K562 (cell line): Measurements from ENCODE around the gene LIX1L. TPM values are rescaled to one million over a fixed set of nuclear protein-coding genes. Genes with fewer than 3 reads are reported as not detected.

Experiments
- CREM ChIP-seq: IDR thresholded peaks from 2 replicates; pipeline ENCODE4 v1.6.1; 2014; ENCODE audit warnings: antibody characterized with exemption, low read depth
- DEAF1 ChIP-seq: fragments of 450-650 bp; formaldehyde crosslinking; IDR thresholded peaks from 2 replicates; pipeline ENCODE4 v1.4.0; 2020; ENCODE audit warnings: mild to moderate bottlenecking, moderate library complexity
- E2F6 ChIP-seq, 2 experiments: IDR thresholded peaks; 2 replicates each; pipeline ENCODE4 v1.6.1; 2011; ENCODE audit warnings: borderline replicate concordance in 1 of 2, control low read depth in 1 of 2, low read depth in 1 of 2, low read length in 1 of 2, mild to moderate bottlenecking in 1 of 2, mixed read lengths in 1 of 2, moderate library complexity in 1 of 2; ENCODE audit not compliant: insufficient read depth in 1 of 2, insufficient read length in 1 of 2, poor library complexity in 1 of 2, severe bottlenecking in 1 of 2; ENCODE audit errors: extremely low read depth in 1 of 2
- ELF1 ChIP-seq: fragments of 200-800 bp; sonication (Bioruptor generic); IDR thresholded peaks from 2 replicates; pipeline ENCODE4 v1.6.1; 2016; ENCODE audit warnings: missing genetic modification characterization, missing compliant biosample characterization
- FOS ChIP-seq: IDR thresholded peaks from 3 replicates; pipeline ENCODE4 v1.6.1; 2011; ENCODE audit not compliant: insufficient read length; ENCODE audit errors: extremely low read depth
- FOSL1 ChIP-seq: fragments of 200-800 bp; sonication (Bioruptor generic); conservative IDR thresholded peaks from 2 replicates; pipeline ENCODE4 v1.6.1; 2016; ENCODE audit warnings: missing genetic modification characterization, missing compliant biosample characterization
- GTF2B ChIP-seq: IDR thresholded peaks from 2 replicates; pipeline ENCODE4 v1.6.1; 2011; ENCODE audit not compliant: insufficient read length; ENCODE audit errors: extremely low read depth
- KLF1 ChIP-seq: fragments of 450-650 bp; IDR thresholded peaks from 2 replicates; pipeline ENCODE4 v1.6.1; 2016; ENCODE audit warnings: missing genetic modification characterization, missing compliant biosample characterization
- RBM17 ChIP-seq: fragments of 200-400 bp; formaldehyde crosslinking; IDR thresholded peaks from 2 replicates; pipeline ENCODE4 v1.6.1; 2017; ENCODE audit warnings: low read depth, mild to moderate bottlenecking, low read length, borderline replicate concordance
- SAFB2 ChIP-seq: fragments of 200-400 bp; formaldehyde crosslinking; IDR thresholded peaks from 2 replicates; pipeline ENCODE4 v1.6.1; 2018; ENCODE audit warnings: borderline replicate concordance, low read length, low read depth, moderate library complexity; ENCODE audit not compliant: severe bottlenecking
- SNAPC5 ChIP-seq: fragments of 250-450 bp; sonication (Bioruptor Pico); IDR thresholded peaks from 2 replicates; pipeline ENCODE4 v1.8.0; 2021; ENCODE audit warnings: moderate library complexity, mild to moderate bottlenecking, inconsistent platforms
- SRF ChIP-seq, 2 experiments: fragments of 250-450, 450-650 bp in 1 of 2; sonication (Bioruptor Pico) in 1 of 2; sonication (generic) in 1 of 2; formaldehyde crosslinking; IDR thresholded peaks; 2 replicates each; pipeline versions ENCODE4 v1.5.0 to v1.5.1; 2020 to 2022; ENCODE audit warnings: mild to moderate bottlenecking in 1 of 2, missing genetic modification reagents in 1 of 2
- TEAD1 ChIP-seq, 2 experiments: fragments of 450-650 bp in 1 of 2; sonication (generic) in 1 of 2; formaldehyde crosslinking; IDR thresholded peaks; 2 replicates each; pipeline versions ENCODE4 v1.4.0 to v1.8.0; 2020 to 2022; ENCODE audit warnings: mild to moderate bottlenecking in 2 of 2, missing genetic modification reagents in 1 of 2
- THAP7 ChIP-seq: fragments of 250-450 bp; sonication (Bioruptor Pico); IDR thresholded peaks from 2 replicates; pipeline ENCODE4 v1.5.0; 2021
- UBTF ChIP-seq, 2 experiments: IDR thresholded peaks; 2 replicates each; pipeline ENCODE4 v1.6.1; 2012; ENCODE audit warnings: improper control_type of control experiment in 2 of 2, low read depth in 2 of 2, low read length in 2 of 2, borderline replicate concordance in 1 of 2
- USF1 ChIP-seq: sonication (generic); formaldehyde crosslinking; IDR thresholded peaks from 2 replicates; pipeline ENCODE4 v1.9.0; 2022; ENCODE audit warnings: mild to moderate bottlenecking, missing genetic modification reagents
- ZKSCAN1 ChIP-seq: fragments of 150-350 bp; IDR thresholded peaks from 2 replicates; pipeline ENCODE4 v1.6.1; 2016; ENCODE audit warnings: low read depth, low read length
- ZNF24 ChIP-seq: fragments of 450-650 bp; IDR thresholded peaks from 2 replicates; pipeline ENCODE4 v1.6.1; 2016
- ZNF445 ChIP-seq: fragments of 250-450 bp; sonication (Bioruptor Pico); IDR thresholded peaks from 2 replicates; pipeline ENCODE4 v1.4.0; 2020; ENCODE audit warnings: low read depth, mild to moderate bottlenecking, moderate library complexity
- polyA plus RNA-seq, 8 experiments: library from polyadenylated mRNA; depleted of rRNA in 4 of 8; stranded (reverse) in 5 of 8; unstranded in 3 of 8; fragments of >200 nt; fragmentation: Nextera tagmentation in 2 of 8; fragmentation: Illumina TruSeq in 1 of 8; extraction: Ambion mirVana in 2 of 8; extraction: Trizol in 1 of 8; gene quantifications; 2 replicates each; pipeline versions ENCODE4 v1.2.1 to v1.2.3, GENCODE V29; 2011 to 2014; ENCODE audit warnings: inconsistent platforms in 1 of 8, missing spikeins in 1 of 8
- total RNA-seq, 7 experiments: library from RNA; depleted of rRNA in 6 of 7; stranded (reverse); fragments of >200 nt in 6 of 7; fragmentation: Illumina TruSeq in 2 of 7; extraction: Trizol in 2 of 7; gene quantifications; 2 replicates each; pipeline versions ENCODE4 v1.2.1 to v1.2.3, GENCODE V29; 2011 to 2021; ENCODE audit warnings: low replicate concordance in 1 of 7

Gene LIX1L
- total and polyA plus RNA-seq, 9 of the 15 experiments (the other 6 are each of a cell fraction or from before 2014, with no cell fraction given), result 4.6 to 26.5 (median 12.5) TPM

- TF ChIP-seq KLF1 (tag) (no peak), E2F6 (IDR thresholded peaks at IDR 0.05; ENCODE audit: borderline replicate concordance in 1 of 2, extremely low read depth in 1 of 2, insufficient read depth in 1 of 2, insufficient read length in 1 of 2, low read depth in 1 of 2, low read length in 1 of 2, poor library complexity in 1 of 2, severe bottlenecking in 1 of 2) (peak in 1 of 2 experiments; percentile 56), CREM (no peak), ZNF445 (CRISPR knock-in tag) (no peak), GTF2B (peak; percentile 34), RBM17 (no peak), SRF (CRISPR knock-in tag; IDR thresholded peaks at IDR 0.05) (peak in 1 of 2 experiments; percentile 54; a peak in 2 of 4 replicates), ELF1 (tag) (peak; percentile 78; the same call in 1 of the 2 replicates), UBTF (IDR thresholded peaks at IDR 0.05; ENCODE audit: borderline replicate concordance in 1 of 2, low read depth in 2 of 2, low read length in 2 of 2) (peak in 1 of 2 experiments; percentile 32; a peak in 1 of 4 replicates), SAFB2 (no peak), ZKSCAN1 (no peak), FOS (peak; percentile 49), ZNF24 (no peak), THAP7 (CRISPR knock-in tag) (no peak), USF1 (peak; percentile 29; the same call in 1 of the 2 replicates), TEAD1 (CRISPR knock-in tag; IDR thresholded peaks at IDR 0.05) (no peak), DEAF1 (CRISPR knock-in tag) (no peak), SNAPC5 (no peak), FOSL1 (tag) (no peak)
These were observed 6.7 kb upstream of the LIX1L start, which contains the start of the genes ANKRD34A and POLR3GL (continued) for GRCh38 chr1:145964328-145965118.
